Liver (tissue), 9 donors: ENCODE data around the gene CXorf38. TPM values are rescaled to one million over a fixed set of nuclear protein-coding genes. Genes with fewer than 3 reads are reported as not detected.
"Not testable (repeated sequence)": the region's sequence is repeated elsewhere in the genome, so short reads cannot be mapped to it uniquely, and the experiment has no call there.

Experiments used
- DNase-seq: peaks from one replicate; pipeline ENCODE4 v3.0.0-alpha.2; 2017; ENCODE audit warnings: low spot score
- H3K27ac ChIP-seq, 2 donors: one replicate each; pipeline ENCODE4 v1.7.0; 2013; ENCODE audit warnings: inconsistent platforms in 2 of 2, low read length in 2 of 2, control low read depth in 1 of 2, low read depth in 1 of 2, mild to moderate bottlenecking in 1 of 2
- H3K27me3 ChIP-seq, 4 donors: one replicate each; pipeline versions ENCODE4 v1.6.1 to v1.7.0; 2013; ENCODE audit warnings: low read length in 3 of 4, inconsistent platforms in 1 of 4, mild to moderate bottlenecking in 1 of 4, moderate library complexity in 1 of 4; ENCODE audit not compliant: control insufficient read depth in 4 of 4, insufficient read depth in 4 of 4
- H3K36me3 ChIP-seq, 4 donors: one replicate each; pipeline versions ENCODE4 v1.6.1 to v1.7.0; 2013; ENCODE audit warnings: low read length in 3 of 4, mild to moderate bottlenecking in 3 of 4, low read depth in 1 of 4, moderate library complexity in 1 of 4; ENCODE audit not compliant: control insufficient read depth in 4 of 4, insufficient read depth in 3 of 4
- H3K4me1 ChIP-seq, 4 donors: one replicate each; pipeline versions ENCODE4 v1.6.1 to v1.7.0; 2013; ENCODE audit warnings: low read length in 3 of 4, mild to moderate bottlenecking in 3 of 4, moderate library complexity in 1 of 4; ENCODE audit not compliant: control insufficient read depth in 4 of 4, insufficient read depth in 4 of 4
- H3K4me3 ChIP-seq, 3 donors: one replicate each; pipeline versions ENCODE4 v1.6.1 to v1.7.0; 2013; ENCODE audit warnings: low read length in 3 of 3, control low read depth in 1 of 3, low read depth in 1 of 3, mild to moderate bottlenecking in 1 of 3
- H3K9ac ChIP-seq, 2 donors: one replicate each; pipeline ENCODE4 v1.7.0; 2013; ENCODE audit warnings: low read length in 2 of 2, mild to moderate bottlenecking in 2 of 2, moderate library complexity in 2 of 2, control low read depth in 1 of 2, low read depth in 1 of 2
- H3K9me3 ChIP-seq, 4 donors: one replicate each; pipeline versions ENCODE4 v1.6.1 to v1.7.0; 2013; ENCODE audit warnings: low read length in 3 of 4; ENCODE audit not compliant: control insufficient read depth in 4 of 4
- CTCF ChIP-seq: fragments of 150-350 bp; IDR thresholded peaks from 2 replicates; pipeline ENCODE4 v1.5.1; 2017; ENCODE audit warnings: improper control_type of control experiment, low read depth, low read length; ENCODE audit not compliant: missing input control
- EGR1 ChIP-seq, 2 donors: IDR thresholded peaks; 2 replicates each; pipeline ENCODE4 v1.6.1; 2016 to 2018; ENCODE audit warnings: antibody characterized with exemption in 2 of 2, low read depth in 2 of 2
- FOXA1 ChIP-seq: IDR thresholded peaks from 2 replicates; pipeline ENCODE4 v1.6.1; 2016; ENCODE audit warnings: antibody characterized with exemption
- FOXA2 ChIP-seq: IDR thresholded peaks from 2 replicates; pipeline ENCODE4 v1.6.1; 2016; ENCODE audit warnings: antibody characterized with exemption
- GABPA ChIP-seq, 2 donors: IDR thresholded peaks in 1 of 2; conservative IDR thresholded peaks in 1 of 2; 2 replicates each; pipeline ENCODE4 v1.6.1; 2016; ENCODE audit warnings: antibody characterized with exemption in 2 of 2, mild to moderate bottlenecking in 1 of 2, moderate library complexity in 1 of 2
- HNF4A ChIP-seq, 2 donors: conservative IDR thresholded peaks; 2 replicates each; pipeline ENCODE4 v1.6.1; 2016; ENCODE audit warnings: antibody characterized with exemption in 2 of 2, mild to moderate bottlenecking in 2 of 2
- HNF4G ChIP-seq: IDR thresholded peaks from 2 replicates; pipeline ENCODE4 v1.6.1; 2016; ENCODE audit warnings: antibody characterized with exemption
- JUND ChIP-seq, 2 donors: IDR thresholded peaks; 2 replicates each; pipeline ENCODE4 v1.6.1; 2016; ENCODE audit warnings: antibody characterized with exemption in 2 of 2
- NR2F2 ChIP-seq: IDR thresholded peaks from 2 replicates; pipeline ENCODE4 v1.6.1; 2016; ENCODE audit warnings: antibody characterized with exemption
- REST ChIP-seq: IDR thresholded peaks from 2 replicates; pipeline ENCODE4 v1.6.1; 2016; ENCODE audit warnings: antibody characterized with exemption, mild to moderate bottlenecking
- TAF1 ChIP-seq: conservative IDR thresholded peaks from 2 replicates; pipeline ENCODE4 v1.6.1; 2016; ENCODE audit warnings: antibody characterized with exemption, mild to moderate bottlenecking
- WGBS: extraction: QIAGEN DNeasy Blood & Tissue Kit; methylation state at CpG from one replicate; pipeline ENCODE4 v1.1.7; 2013; 5-methylcytosine and 5-hydroxymethylcytosine counted together
- polyA plus RNA-seq, 2 donors: library from polyadenylated mRNA; stranded (reverse) in 1 of 2; unstranded in 1 of 2; fragments of 200-250 nt in 1 of 2; fragments of >200 nt in 1 of 2; fragmentation: Nextera tagmentation in 1 of 2; extraction: Ambion mirVana in 1 of 2; gene quantifications; one replicate each; pipeline versions ENCODE4 v1.2.1 to v1.2.3, GENCODE V29; 2013 to 2015
- total RNA-seq, 2 donors: library from RNA; depleted of rRNA; stranded (reverse); fragments of >200 nt; gene quantifications; one replicate each; pipeline ENCODE4 v1.2.3, GENCODE V29; 2014
- TF ChIP-seq, protein P1 (sequence below): IDR thresholded peaks from 2 replicates; pipeline ENCODE4 v1.6.1; 2016; ENCODE audit warnings: antibody characterized with exemption
- donor health status: healthy.
- donor health status: healthy.
- donor health status: healthy.
- donor health status: healthy.
- donor health status: healthy.

CXorf38 gene
- total and polyA plus RNA-seq, 4 donors = 3.7 to 8.3 (median 5.7) TPM

DNA sequence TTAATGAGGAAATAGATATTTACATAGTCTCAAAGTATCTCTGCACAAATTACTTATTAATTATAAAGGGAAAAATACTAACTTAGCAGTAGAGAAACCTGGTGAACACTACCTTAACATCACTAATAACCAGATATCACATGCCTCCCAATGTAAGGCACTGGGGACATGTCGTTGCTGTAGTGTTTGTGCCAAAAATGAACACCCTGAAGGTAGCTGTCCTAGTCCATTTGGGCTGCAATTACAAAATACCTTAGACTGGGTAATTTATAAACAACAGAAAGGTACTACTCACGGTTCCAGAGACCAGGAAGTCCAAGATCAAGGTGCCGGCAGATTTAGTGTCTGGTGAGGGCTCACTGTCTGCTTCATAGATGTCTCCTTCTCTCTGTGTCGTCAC lies 34.9 kb downstream of the CXorf38 start:
- DNase-seq = no peak
- H3K36me3 ChIP-seq = no peaks in the 10 kb centered on the region
- no peak overlapping the region for H3K9ac ChIP-seq
- H3K27ac ChIP-seq = no peak overlapping the region
- TF ChIP-seq FOXA2 (no peak), HNF4A (conservative IDR thresholded peaks at IDR 0.05) (no peak)
- H3K4me1 ChIP-seq = peaks cover 0 to 3% (median 2%) of the 10 kb centered on the region in 4 donors
- no peaks in the 10 kb centered on the region for H3K9me3 ChIP-seq
- WGBS = 55% methylated on average over 4 of the region's 4 CpGs
- H3K27me3 ChIP-seq = no peaks in the 10 kb centered on the region
- no peak overlapping the region for H3K4me3 ChIP-seq

DNA sequence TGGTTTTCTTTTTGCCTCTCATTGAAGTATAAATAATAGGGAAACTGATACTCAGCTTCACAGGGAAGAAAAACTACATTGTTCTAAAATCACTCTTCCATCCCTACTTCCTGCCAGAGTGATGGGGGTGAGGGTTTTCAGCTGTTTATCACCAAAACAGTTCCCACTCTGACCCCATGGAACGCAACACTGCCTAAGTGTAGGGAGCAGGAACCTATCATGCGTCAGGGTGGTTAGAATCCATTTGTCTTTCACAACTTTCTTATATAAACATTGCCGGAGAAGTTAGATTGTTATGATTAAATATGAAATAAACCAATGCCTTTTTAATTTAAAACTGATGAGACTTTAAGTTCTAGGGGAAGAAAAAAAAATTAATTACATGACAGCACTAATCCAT lies 40.0 kb downstream of the CXorf38 start:
- Histone ChIP-seq H3K9me3 (no peaks in the 10 kb centered on the region), H3K9ac (no peak overlapping the region), H3K36me3 (peaks cover 0 to 2% (median 0%) of the 10 kb centered on the region in 4 donors), H3K4me1 (no peaks in the 10 kb centered on the region), H3K4me3 (no peak overlapping the region), H3K27me3 (no peaks in the 10 kb centered on the region), H3K27ac (no peak overlapping the region)
- 86% methylated on average over 3 of the region's 3 CpGs for WGBS
- no peak for DNase-seq
- TF ChIP-seq REST (no peak), EGR1 (IDR thresholded peaks at IDR 0.05; ENCODE audit: low read depth in 2 of 2) (no peak), JUND (IDR thresholded peaks at IDR 0.05) (no peak), HNF4G (no peak), GABPA (IDR thresholded peaks at IDR 0.05 in 1 of 2, conservative IDR thresholded peaks at IDR 0.05 in 1 of 2) (no peak), FOXA1 (no peak)
- TF ChIP-seq, protein P1, sequence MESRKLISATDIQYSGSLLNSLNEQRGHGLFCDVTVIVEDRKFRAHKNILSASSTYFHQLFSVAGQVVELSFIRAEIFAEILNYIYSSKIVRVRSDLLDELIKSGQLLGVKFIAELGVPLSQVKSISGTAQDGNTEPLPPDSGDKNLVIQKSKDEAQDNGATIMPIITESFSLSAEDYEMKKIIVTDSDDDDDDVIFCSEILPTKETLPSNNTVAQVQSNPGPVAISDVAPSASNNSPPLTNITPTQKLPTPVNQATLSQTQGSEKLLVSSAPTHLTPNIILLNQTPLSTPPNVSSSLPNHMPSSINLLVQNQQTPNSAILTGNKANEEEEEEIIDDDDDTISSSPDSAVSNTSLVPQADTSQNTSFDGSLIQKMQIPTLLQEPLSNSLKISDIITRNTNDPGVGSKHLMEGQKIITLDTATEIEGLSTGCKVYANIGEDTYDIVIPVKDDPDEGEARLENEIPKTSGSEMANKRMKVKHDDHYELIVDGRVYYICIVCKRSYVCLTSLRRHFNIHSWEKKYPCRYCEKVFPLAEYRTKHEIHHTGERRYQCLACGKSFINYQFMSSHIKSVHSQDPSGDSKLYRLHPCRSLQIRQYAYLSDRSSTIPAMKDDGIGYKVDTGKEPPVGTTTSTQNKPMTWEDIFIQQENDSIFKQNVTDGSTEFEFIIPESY = no peak

DNA sequence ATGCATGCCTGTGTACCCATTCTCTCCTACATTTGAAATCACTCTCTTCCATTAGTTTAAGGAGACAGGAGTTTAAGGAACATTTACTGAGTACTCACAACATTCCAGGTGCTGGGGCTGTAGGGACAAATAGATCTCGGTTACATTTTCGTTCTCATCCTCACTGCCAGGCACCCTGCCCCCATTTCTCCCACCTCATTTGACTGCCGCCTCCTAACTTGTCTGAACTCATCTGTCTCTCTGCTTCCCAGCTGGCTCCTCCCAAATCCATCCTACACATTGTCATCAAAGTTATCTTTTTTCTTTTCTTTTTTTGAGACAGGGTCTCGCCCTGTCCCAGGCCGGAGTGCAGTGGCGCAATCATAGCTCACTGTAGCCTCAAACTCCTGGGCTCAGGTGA lies 43.9 kb downstream of the CXorf38 start:
- no peaks in the 10 kb centered on the region for H3K9me3 ChIP-seq
- H3K4me3 ChIP-seq = no peak overlapping the region
- WGBS = 95% methylated on average over 6 of the region's 6 CpGs
- H3K27ac ChIP-seq = no peak overlapping the region
- TF ChIP-seq NR2F2 = no peak
- TF ChIP-seq CTCF = no peak
- TF ChIP-seq HNF4A (conservative IDR thresholded peaks at IDR 0.05) = no peak
- TF ChIP-seq FOXA1 = no peak
- TF ChIP-seq TAF1 = no peak
- TF ChIP-seq, protein P1 = no peak
- no peaks in the 10 kb centered on the region for H3K4me1 ChIP-seq
- peaks cover 0 to 16% (median 9%) of the 10 kb centered on the region in 4 donors for H3K36me3 ChIP-seq
- H3K27me3 ChIP-seq = no peaks in the 10 kb centered on the region
- no peak overlapping the region for H3K9ac ChIP-seq
- no peak for DNase-seq

DNA sequence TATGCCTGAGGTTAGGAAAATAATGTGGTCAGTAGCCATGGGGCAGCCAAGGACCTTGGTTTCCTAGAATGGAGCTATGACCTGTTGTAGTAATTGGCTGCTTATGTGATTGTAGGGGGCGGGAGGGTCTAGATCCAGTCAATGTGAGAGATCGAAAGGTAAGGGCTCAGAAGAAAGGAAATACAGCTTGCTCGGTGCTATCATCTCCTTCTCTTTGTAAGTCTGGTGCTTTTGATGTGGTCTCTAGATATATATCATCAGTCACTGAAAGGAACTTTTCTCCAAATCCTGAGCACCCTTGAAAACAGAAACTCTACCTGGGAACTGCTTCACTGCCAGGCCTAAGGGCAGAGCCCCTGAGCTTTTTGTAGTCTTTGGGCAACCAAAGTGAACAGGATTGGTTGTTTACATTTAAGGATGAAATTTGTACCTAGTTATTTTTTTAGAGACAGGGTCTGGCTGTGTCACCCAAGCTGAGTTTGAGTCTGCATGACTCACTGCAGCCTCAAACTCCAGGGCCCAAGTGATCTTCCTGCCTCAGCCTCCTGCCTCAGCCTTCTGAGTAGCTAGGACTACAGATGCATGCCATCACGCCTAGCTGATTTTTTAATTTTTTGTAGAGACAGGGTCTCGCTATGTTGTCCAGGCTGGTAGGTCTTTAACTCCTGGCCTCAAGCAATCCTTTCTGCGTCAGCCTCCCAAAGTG lies 57.6 kb downstream of the CXorf38 start:
- H3K9me3 ChIP-seq, H3K27ac ChIP-seq, H3K4me3 ChIP-seq, H3K4me1 ChIP-seq, H3K27me3 ChIP-seq, DNase-seq, H3K9ac ChIP-seq: not testable (repeated sequence)
- peaks cover 0 to 10% (median 7%) of the 10 kb centered on the region in 4 donors for H3K36me3 ChIP-seq
- 94% methylated on average over 6 of the region's 6 CpGs for WGBS
